GM20000 (cell line): ENCODE measurements around the gene ST13.
"Not testable (repeated sequence)": the region's sequence is repeated elsewhere in the genome, so short reads cannot be mapped to it uniquely, and the experiment has no call there.

Source experiments
- DNase-seq: peaks from one replicate; pipeline ENCODE4 v3.0.0; 2012; ENCODE audit warnings: low spot score
- CTCF ChIP-seq: IDR thresholded peaks from 2 replicates; pipeline ENCODE4 v1.5.1; 2012; ENCODE audit warnings: mild to moderate bottlenecking, control low read depth; ENCODE audit errors: extremely low read depth, missing control alignments

Gene ST13

GRCh38 chr22:40834619-40835018, 21.8 kb downstream of the ST13 start:
- no peak for DNase-seq
- TF ChIP-seq CTCF = no peak

- no peak for TF ChIP-seq CTCF
- no peak for DNase-seq
Measured at GRCh38 chr22:40829131-40829530, 27.3 kb downstream of the ST13 start.

- DNase-seq = no peak
Measured at GRCh38 chr22:40826984-40827741, 29.3 kb downstream of the ST13 start.

GRCh38 chr22:40826292-40826691, 30.1 kb downstream of the ST13 start:
- not testable (repeated sequence) for DNase-seq

More at GRCh38 chr22:40826984-40827741, 29.3 kb downstream of the ST13 start:
- TF ChIP-seq CTCF = no peak

- TF ChIP-seq CTCF = no peak
Measured at GRCh38 chr22:40823426-40823825, 33.0 kb downstream of the ST13 start.

GRCh38 chr22:40819599-40820140, 36.8 kb downstream of the ST13 start:
- peak; percentile 15 for DNase-seq
- TF ChIP-seq CTCF = no peak

More at GRCh38 chr22:40823426-40823825, 33.0 kb downstream of the ST13 start:
- DNase-seq = no peak

- TF ChIP-seq CTCF = peak; percentile 15
- DNase-seq = peak; percentile 94
Measured at GRCh38 chr22:40818747-40819598, 37.5 kb downstream of the ST13 start, which contains the start of gene SLC25A17. SLC25A17 (minus strand) TSS chr22:40819346; CDS start chr22:40819248, 98 bp downstream.
